ENCODE measurements around the gene DNAH11. TPM values are rescaled to one million over a fixed set of nuclear protein-coding genes. Genes with fewer than 3 reads are reported as not detected.
"Not testable (repeated sequence)": the region's sequence is repeated elsewhere in the genome, so short reads cannot be mapped to it uniquely, and the experiment has no call there.

Gene DNAH11
- total and polyA plus RNA-seq, 9 of the 15 experiments (the other 6 are each of a cell fraction or from before 2014, with no cell fraction given) = under 0.01 TPM; not detected in 7

- TF ChIP-seq ZNF830 (CRISPR knock-in tag; IDR thresholded peaks at IDR 0.05) = no peak
Observed at GRCh38 chr7:21675255-21675654, 132.4 kb downstream of the DNAH11 start (continued).

- Histone ChIP-seq H3K27ac (ENCODE audit: extremely low read depth, low read depth, low read length) (no peak overlapping the region), H3K9ac (ENCODE audit: insufficient read depth in 1 of 2, low read depth in 2 of 2, low read length in 2 of 2) (no peak overlapping the region), H3K9me1 (ENCODE audit: control insufficient read depth, insufficient read depth, low read length) (no peaks in the 10 kb centered on the region), H3K4me1 (replicated peaks in 1 of 2; ENCODE audit: control insufficient read depth in 2 of 2, insufficient read depth in 2 of 2, low read length in 2 of 2) (no peaks in the 10 kb centered on the region), H2AFZ (ENCODE audit: low read depth, low read length) (no peak overlapping the region), H3K27me3 (ENCODE audit: control insufficient read depth in 2 of 2, insufficient read depth in 2 of 2, low read length in 2 of 2) (no peaks in the 10 kb centered on the region), H4K20me1 (replicated peaks; ENCODE audit: control insufficient read depth, insufficient read depth, low read length) (no peaks in the 10 kb centered on the region), H3K9me3 (replicated peaks; ENCODE audit: control insufficient read depth, insufficient read depth, low read depth, low read length) (no peaks in the 10 kb centered on the region), H3K36me3 (ENCODE audit: control insufficient read depth, insufficient read depth, low read length) (no peaks in the 10 kb centered on the region), H3K79me2 (ENCODE audit: control insufficient read depth, insufficient read depth, low read length) (no peaks in the 10 kb centered on the region), H3K4me2 (ENCODE audit: insufficient read depth, low read length) (no peak overlapping the region), H3K4me3 (no peak overlapping the region)
- ChIA-PET CTCF (ENCODE audit: low intra/inter-chr PET ratio) (no interaction called here), POLR2A (no interaction called here)
- WGBS (ENCODE audit: insufficient coverage, low coverage, missing lambda C conversion rate) = 0% methylated on average over 5 of the region's 5 CpGs
- DNase-seq (ENCODE audit: extremely low read depth in 1 of 4, low spot score in 3 of 4) (no peak), ATAC-seq (no peak), FAIRE-seq (no peak)
- in situ Hi-C loops (cut with MboI) = no loop called here
- TF ChIP-seq JUNB (CRISPR knock-in tag; conservative IDR thresholded peaks at IDR 0.05) (no peak), PATZ1 (CRISPR knock-in tag; IDR thresholded peaks at IDR 0.05; ENCODE audit: borderline replicate concordance) (no peak), SREBF1 (IDR thresholded peaks at IDR 0.05; ENCODE audit: borderline replicate concordance, low read depth, low read length) (no peak)
- intact Hi-C loops (cut with micrococcal nuclease) = no loop called here
- BruUV-seq (replicated peaks) = no TSS peak
Observed at GRCh38 chr7:21690705-21691104, 147.9 kb downstream of the DNAH11 start.

- H3K4me2 ChIP-seq (ENCODE audit: insufficient read depth, low read length); FAIRE-seq; H3K27me3 ChIP-seq (ENCODE audit: control insufficient read depth in 2 of 2, insufficient read depth in 2 of 2, low read length in 2 of 2); H3K27ac ChIP-seq (ENCODE audit: extremely low read depth, low read depth, low read length); BruUV-seq (replicated peaks); H3K9me1 ChIP-seq (ENCODE audit: control insufficient read depth, insufficient read depth, low read length); H3K79me2 ChIP-seq (ENCODE audit: control insufficient read depth, insufficient read depth, low read length); H3K9ac ChIP-seq (ENCODE audit: insufficient read depth in 1 of 2, low read depth in 2 of 2, low read length in 2 of 2); in situ Hi-C loops (cut with MboI); H2AFZ ChIP-seq (ENCODE audit: low read depth, low read length); DNase-seq (ENCODE audit: extremely low read depth in 1 of 4, low spot score in 3 of 4); H3K9me3 ChIP-seq (replicated peaks; ENCODE audit: control insufficient read depth, insufficient read depth, low read depth, low read length); H3K4me1 ChIP-seq (replicated peaks in 1 of 2; ENCODE audit: control insufficient read depth in 2 of 2, insufficient read depth in 2 of 2, low read length in 2 of 2); POLR2A ChIA-PET; intact Hi-C loops (cut with micrococcal nuclease); H4K20me1 ChIP-seq (replicated peaks; ENCODE audit: control insufficient read depth, insufficient read depth, low read length); CTCF ChIA-PET (ENCODE audit: low intra/inter-chr PET ratio); H3K36me3 ChIP-seq (ENCODE audit: control insufficient read depth, insufficient read depth, low read length); H3K4me3 ChIP-seq; ATAC-seq: not testable (repeated sequence)
- WGBS (ENCODE audit: insufficient coverage, low coverage, missing lambda C conversion rate) = 0% methylated on average over 2 of the region's 5 CpGs
Observed at GRCh38 chr7:21691146-21691545, 148.3 kb downstream of the DNAH11 start.

Measured in K562 (cell line).